ENCODE results near the gene NHLRC2.

Gene NHLRC2

DNA sequence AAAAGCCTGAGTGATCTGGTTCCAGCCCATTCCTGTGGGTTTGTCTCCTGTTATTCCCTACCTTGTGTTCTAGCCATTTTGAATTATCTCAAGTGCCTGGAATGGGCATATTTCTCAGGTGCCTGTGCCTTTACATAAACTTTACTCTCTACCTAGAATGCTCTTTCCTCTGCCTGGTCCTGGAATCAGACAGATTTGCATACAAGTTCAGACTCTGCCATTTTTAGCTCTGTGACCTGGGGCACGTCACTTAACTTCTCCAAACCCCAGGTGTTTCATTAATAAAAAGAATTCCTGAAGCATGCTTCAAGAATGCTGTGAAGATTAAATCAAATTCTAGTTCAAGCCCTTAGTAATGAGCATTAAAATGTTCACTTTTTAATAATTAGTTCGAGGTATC is 8.4 kb upstream of the NHLRC2 start:
- TF ChIP-seq, protein P1, sequence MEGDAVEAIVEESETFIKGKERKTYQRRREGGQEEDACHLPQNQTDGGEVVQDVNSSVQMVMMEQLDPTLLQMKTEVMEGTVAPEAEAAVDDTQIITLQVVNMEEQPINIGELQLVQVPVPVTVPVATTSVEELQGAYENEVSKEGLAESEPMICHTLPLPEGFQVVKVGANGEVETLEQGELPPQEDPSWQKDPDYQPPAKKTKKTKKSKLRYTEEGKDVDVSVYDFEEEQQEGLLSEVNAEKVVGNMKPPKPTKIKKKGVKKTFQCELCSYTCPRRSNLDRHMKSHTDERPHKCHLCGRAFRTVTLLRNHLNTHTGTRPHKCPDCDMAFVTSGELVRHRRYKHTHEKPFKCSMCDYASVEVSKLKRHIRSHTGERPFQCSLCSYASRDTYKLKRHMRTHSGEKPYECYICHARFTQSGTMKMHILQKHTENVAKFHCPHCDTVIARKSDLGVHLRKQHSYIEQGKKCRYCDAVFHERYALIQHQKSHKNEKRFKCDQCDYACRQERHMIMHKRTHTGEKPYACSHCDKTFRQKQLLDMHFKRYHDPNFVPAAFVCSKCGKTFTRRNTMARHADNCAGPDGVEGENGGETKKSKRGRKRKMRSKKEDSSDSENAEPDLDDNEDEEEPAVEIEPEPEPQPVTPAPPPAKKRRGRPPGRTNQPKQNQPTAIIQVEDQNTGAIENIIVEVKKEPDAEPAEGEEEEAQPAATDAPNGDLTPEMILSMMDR (IDR thresholded peaks at IDR 0.05; ENCODE audit: low read depth, low read length, missing control alignments) = no peak

DNA sequence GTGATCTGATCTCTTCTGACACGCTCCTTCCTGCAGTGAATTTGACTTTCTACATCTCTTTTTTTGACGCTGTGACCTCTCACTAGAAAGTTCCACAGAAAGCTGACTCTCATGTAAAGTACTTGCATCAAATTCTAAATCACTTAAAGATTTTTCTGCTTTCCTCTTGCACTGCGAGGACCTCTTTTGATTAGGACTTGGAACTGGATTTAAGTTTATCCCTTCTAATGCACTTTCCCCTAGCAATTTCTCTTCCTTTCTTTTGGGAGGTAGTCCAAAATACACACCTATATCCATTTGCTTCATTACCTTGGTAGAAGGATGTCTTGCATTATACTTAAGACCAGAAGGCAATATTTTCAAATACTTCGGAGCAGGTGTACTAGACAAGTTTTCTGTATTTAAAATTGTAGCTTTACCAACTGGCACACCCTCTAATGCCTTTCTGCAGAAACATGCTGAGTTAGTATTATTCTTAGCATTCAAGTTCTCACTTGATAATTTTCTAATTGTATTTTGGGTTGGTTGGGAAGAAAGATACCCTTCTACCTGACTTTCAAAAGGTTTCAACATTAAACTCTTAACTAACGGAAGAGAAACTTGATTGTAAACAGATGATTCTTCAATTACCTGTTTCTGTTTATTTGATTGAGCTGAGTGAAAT is 5.2 kb upstream of the NHLRC2 start:
- Histone ChIP-seq H3K4me3 (ENCODE audit: low read depth, low read length) (no peak overlapping the region), H3K36me3 (replicated peaks) (no peaks in the 10 kb centered on the region), H3K27ac (no peak overlapping the region), H3K27me3 (replicated peaks) (no peaks in the 10 kb centered on the region)
- in situ Hi-C loops (cut with HindIII; ENCODE audit: low pct_ligation_motif_present, low sequenced_read_pairs) = no loop called here
- TF ChIP-seq, protein P1 (IDR thresholded peaks at IDR 0.05; ENCODE audit: low read depth, low read length, missing control alignments) = no peak
- DNase-seq = no peak

More for the DNA sequence above, 8.4 kb upstream of the NHLRC2 start:
- Histone ChIP-seq H3K27ac (no peak overlapping the region), H3K36me3 (replicated peaks) (no peaks in the 10 kb centered on the region), H3K4me3 (ENCODE audit: low read depth, low read length) (no peak overlapping the region), H3K27me3 (replicated peaks) (no peaks in the 10 kb centered on the region)
- no peak for DNase-seq
- in situ Hi-C loops (cut with HindIII; ENCODE audit: low pct_ligation_motif_present, low sequenced_read_pairs) = no loop called here

DNA sequence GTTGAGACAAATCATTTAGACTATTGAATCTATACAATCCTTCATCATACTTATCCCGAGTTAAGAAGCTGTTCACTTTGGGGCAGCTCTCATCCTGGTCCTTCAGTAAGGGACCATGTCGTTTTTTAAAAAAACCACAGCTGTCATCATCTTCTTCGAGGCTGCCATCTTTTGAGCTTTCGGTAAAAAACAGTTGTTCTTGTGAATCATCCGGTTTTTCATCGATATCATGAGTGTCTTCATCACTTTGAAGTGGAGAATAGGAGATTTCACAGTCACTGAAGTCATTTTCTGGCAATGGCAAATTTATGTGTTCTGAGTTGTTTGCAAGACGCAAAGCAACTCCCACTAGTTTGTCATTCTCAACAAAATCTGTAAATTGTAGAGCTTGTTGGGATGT is 4.5 kb upstream of the NHLRC2 start:
- TF ChIP-seq, protein P1 (IDR thresholded peaks at IDR 0.05; ENCODE audit: low read depth, low read length, missing control alignments) = no peak
- H3K27me3 ChIP-seq (replicated peaks) = no peaks in the 10 kb centered on the region
- H3K36me3 ChIP-seq (replicated peaks) = no peaks in the 10 kb centered on the region
- no peak overlapping the region for H3K4me3 ChIP-seq (ENCODE audit: low read depth, low read length)
- DNase-seq = no peak
- in situ Hi-C loops (cut with HindIII; ENCODE audit: low pct_ligation_motif_present, low sequenced_read_pairs) = no loop called here
- H3K27ac ChIP-seq = no peak overlapping the region

DNA sequence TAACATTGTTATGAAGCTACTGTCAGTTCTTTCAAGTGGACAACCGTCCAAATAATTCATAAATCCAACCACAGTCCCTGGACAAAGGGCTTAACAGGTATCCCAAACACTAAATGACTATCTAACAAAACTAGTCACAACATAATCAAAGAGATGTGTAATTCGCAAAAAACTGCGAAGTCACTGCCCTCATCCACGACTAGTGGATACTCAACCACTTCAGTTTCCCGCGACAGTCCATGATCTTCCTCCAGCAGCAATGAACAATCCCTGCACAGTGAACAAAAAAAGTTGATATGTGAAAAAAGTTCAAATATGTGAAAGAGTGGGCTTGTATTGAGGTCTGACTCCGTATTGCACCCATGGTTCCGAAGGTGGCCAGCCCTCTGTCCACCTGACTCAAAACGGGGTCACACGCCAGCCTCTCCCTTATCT is 866 bp upstream of the NHLRC2 start:
- Histone ChIP-seq H3K27ac (peak overlapping the region; percentile 76), H3K4me3 (ENCODE audit: low read depth, low read length) (peak overlapping the region; percentile 83), H3K36me3 (replicated peaks) (no peaks in the 10 kb centered on the region), H3K27me3 (replicated peaks) (no peaks in the 10 kb centered on the region)
- TF ChIP-seq, protein P1 (IDR thresholded peaks at IDR 0.05; ENCODE audit: low read depth, low read length, missing control alignments) = no peak
- in situ Hi-C loops (cut with HindIII; ENCODE audit: low pct_ligation_motif_present, low sequenced_read_pairs) = no loop called here
- no peak for DNase-seq

DNA sequence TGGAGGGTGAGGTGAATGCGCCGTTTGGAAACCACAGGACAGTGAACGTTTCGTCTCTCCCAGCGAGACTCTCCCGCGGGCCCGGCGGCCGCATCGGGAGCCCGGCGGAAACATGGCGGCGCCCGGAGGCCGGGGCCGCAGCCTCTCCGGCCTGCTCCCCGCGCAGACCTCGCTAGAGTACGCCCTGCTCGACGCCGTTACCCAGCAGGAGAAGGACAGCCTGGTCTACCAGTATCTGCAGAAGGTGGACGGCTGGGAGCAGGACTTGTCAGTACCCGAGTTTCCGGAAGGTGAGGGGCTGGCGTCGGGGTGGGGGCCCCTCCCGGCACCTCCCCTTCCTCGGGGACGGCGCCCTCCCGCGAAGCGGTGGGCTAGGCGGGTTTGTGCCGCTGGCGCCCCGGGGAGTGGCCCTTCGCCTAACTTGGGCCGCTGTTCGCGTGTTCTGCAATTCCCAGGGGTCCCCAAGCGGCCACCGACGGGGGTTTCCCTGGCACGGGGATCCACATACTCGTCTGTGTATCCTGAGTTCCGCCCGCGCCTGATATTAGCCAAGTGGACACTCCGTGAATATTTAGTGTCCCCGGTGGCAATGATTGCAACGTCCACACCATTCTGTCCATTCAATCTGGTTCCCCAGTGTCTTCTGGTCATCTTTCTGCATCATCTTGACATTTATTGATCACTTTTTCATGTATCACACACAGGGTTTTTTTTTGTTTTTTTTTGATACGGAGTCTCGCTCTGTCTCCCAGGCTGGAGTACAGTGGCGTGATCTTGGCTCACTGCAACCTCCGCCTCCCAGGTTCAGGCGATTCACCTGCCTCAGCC is 514 bp downstream of the NHLRC2 start:
- Histone ChIP-seq H3K27me3 (replicated peaks) (no peaks in the 10 kb centered on the region), H3K4me3 (ENCODE audit: low read depth, low read length) (peak overlapping the region; percentile 83), H3K36me3 (replicated peaks) (no peaks in the 10 kb centered on the region), H3K27ac (peak overlapping the region; percentile 76)
- DNase-seq = peak; percentile 41
- in situ Hi-C loops (cut with HindIII; ENCODE audit: low pct_ligation_motif_present, low sequenced_read_pairs) = no loop called here
- TF ChIP-seq, protein P1 (IDR thresholded peaks at IDR 0.05; ENCODE audit: low read depth, low read length, missing control alignments) = peak; percentile 17

All from brain microvascular endothelial cell (primary cell).